BJ (cell line): ENCODE results near the gene TBC1D22B. TPM values are rescaled to one million over a fixed set of nuclear protein-coding genes. Genes with fewer than 3 reads are reported as not detected.

ENCODE experiments used
- CTCF ChIA-PET: fragments of 350-600 bp; formaldehyde crosslinking; extraction: SDS; loops from one replicate; lab custom pipeline; 2021; ENCODE audit warnings: antibody characterized with exemption, inconsistent platforms; lab: Yijun Ruan, JAX
- POLR2A ChIA-PET: fragments of 300-600 bp; sonication (Branson Sonifier 250); formaldehyde crosslinking; extraction: SDS; loops from one replicate; lab custom pipeline; 2021; ENCODE audit warnings: antibody characterized with exemption; lab: Charles Lee
- DNase-seq: peaks from one replicate; pipeline ENCODE4 v3.0.0-alpha.2; 2011; ENCODE audit warnings: low read depth
- H3K27me3 ChIP-seq: 2 replicates; pipeline ENCODE4 v1.6.0; 2011; ENCODE audit warnings: low read length; ENCODE audit not compliant: control insufficient read depth, insufficient read depth
- H3K36me3 ChIP-seq: 2 replicates; pipeline ENCODE4 v1.5.1; 2011; ENCODE audit warnings: low read length; ENCODE audit not compliant: control insufficient read depth, insufficient read depth
- H3K4me3 ChIP-seq: 2 replicates; pipeline ENCODE4 v1.5.1; 2011; ENCODE audit warnings: low read depth, mild to moderate bottlenecking, control low read depth, low read length
- polyA plus RNA-seq: library from polyadenylated mRNA; depleted of rRNA; stranded (reverse); fragments of >200 nt; gene quantifications from 2 replicates; pipeline ENCODE4 v1.2.3, GENCODE V29; 2011
- TF ChIP-seq, protein P1 (sequence below): IDR thresholded peaks from 2 replicates; pipeline ENCODE4 v1.5.1; 2011; ENCODE audit warnings: low read depth, mild to moderate bottlenecking, control low read depth, inconsistent platforms, low read length, moderate library complexity; ENCODE audit not compliant: insufficient read depth

TBC1D22B gene
- polyA plus RNA-seq, 1 experiment = 5.5 TPM

DNA sequence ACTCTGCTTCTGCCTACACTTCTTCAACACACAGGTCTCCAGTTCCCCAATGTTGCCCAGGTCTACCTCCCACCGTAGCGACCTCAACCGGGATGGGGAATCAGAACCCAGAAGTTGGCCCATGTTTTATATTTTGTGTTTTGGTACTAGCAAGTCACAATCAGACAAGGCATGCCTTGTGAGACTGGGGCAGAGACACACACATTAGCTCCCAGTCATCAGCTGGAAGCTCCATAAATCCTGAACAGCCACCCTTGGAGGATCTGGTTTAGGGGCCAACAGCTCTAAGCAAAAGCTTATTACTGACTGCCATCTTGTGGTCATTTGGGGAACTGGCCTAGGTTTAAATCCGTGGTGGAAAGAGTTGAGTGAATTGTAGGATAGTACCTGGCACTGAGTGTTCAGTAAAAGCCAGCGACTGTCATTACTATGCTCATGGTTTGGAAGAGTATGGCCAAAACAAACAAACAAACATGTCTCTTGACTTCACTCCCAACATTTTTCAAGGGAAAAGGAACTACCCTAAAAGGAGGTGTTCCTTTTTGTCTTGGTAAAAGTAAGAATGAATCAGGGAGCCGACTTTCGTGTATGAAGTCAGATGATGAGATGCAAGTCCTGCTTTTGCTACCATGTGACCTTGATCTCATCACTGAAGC, 47.1 kb upstream of the TBC1D22B start:
- Histone ChIP-seq H3K27me3 (no peaks in the 10 kb centered on the region; the same call in 1 of the 2 replicates), H3K4me3 (no peak overlapping the region), H3K36me3 (no peaks in the 10 kb centered on the region)
- CTCF ChIA-PET = interaction anchor here (0.7 to 15.6 kb wide), 33 partner anchors 10 to 451 kb away, joined by 3 to 588 read pairs (median 4); no protein-coding TSS in a partner anchor
- no peak for DNase-seq
- POLR2A ChIA-PET = interaction anchor here (0.6 to 1.1 kb wide), 2 partner anchors 181 to 192 kb away, joined by 3 read pairs; no protein-coding TSS in a partner anchor
- TF ChIP-seq, protein P1, sequence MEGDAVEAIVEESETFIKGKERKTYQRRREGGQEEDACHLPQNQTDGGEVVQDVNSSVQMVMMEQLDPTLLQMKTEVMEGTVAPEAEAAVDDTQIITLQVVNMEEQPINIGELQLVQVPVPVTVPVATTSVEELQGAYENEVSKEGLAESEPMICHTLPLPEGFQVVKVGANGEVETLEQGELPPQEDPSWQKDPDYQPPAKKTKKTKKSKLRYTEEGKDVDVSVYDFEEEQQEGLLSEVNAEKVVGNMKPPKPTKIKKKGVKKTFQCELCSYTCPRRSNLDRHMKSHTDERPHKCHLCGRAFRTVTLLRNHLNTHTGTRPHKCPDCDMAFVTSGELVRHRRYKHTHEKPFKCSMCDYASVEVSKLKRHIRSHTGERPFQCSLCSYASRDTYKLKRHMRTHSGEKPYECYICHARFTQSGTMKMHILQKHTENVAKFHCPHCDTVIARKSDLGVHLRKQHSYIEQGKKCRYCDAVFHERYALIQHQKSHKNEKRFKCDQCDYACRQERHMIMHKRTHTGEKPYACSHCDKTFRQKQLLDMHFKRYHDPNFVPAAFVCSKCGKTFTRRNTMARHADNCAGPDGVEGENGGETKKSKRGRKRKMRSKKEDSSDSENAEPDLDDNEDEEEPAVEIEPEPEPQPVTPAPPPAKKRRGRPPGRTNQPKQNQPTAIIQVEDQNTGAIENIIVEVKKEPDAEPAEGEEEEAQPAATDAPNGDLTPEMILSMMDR = peak; percentile 88

DNA sequence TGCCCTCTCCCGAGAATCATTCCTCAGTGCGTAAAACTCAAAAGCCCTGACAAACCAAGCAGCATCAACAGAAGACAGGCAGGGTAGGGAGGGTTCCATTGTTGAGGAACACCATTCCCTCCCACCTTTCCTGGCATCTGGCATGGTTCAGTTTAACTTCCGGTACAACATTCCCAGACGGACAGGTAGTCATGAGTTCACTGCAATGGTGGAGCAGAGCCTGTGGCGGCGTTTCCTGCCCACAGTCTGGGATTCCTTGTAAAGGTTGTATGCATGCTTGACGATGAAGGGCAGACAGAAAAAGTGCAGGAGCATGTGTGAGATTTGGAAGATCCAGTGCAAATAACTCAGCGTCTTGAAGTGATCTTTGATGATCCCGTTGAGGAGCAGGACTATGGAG, 45.3 kb upstream of the TBC1D22B start:
- CTCF ChIA-PET = interaction anchor here (1.4 to 15.6 kb wide), 6 partner anchors 8 to 447 kb away, joined by 4 to 588 read pairs (median 10); no protein-coding TSS in a partner anchor
- Histone ChIP-seq H3K27me3 (no peaks in the 10 kb centered on the region; the same call in 1 of the 2 replicates), H3K4me3 (no peak overlapping the region), H3K36me3 (no peaks in the 10 kb centered on the region)
- DNase-seq = no peak
- TF ChIP-seq, protein P1 = no peak
- POLR2A ChIA-PET = no interaction called here

DNA sequence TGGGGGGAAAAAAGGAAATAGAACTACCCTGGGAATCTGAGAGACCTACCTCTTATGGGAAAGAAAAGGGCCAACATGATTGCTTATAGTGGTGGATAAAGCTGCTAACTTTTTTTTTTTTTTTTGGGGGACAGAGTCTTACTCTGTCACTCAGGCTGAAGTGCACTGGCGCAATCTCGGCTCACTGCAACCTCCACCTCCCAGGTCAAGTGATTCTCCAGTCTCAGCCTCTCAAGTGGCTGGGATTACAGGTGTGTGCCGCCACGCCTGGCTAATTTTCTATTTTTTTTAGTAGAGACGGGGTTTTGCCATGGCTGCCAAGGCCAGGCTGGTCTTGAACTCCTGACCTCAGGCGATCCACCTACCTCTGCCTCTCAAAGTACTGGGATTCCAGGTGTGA, 39.5 kb upstream of the TBC1D22B start:
- H3K36me3 ChIP-seq = no peaks in the 10 kb centered on the region
- CTCF ChIA-PET = interaction anchor here (15.6 kb wide), 1 partner anchor 192 kb away, joined by 588 read pairs; no protein-coding TSS in a partner anchor
- TF ChIP-seq, protein P1 = no peak

DNA sequence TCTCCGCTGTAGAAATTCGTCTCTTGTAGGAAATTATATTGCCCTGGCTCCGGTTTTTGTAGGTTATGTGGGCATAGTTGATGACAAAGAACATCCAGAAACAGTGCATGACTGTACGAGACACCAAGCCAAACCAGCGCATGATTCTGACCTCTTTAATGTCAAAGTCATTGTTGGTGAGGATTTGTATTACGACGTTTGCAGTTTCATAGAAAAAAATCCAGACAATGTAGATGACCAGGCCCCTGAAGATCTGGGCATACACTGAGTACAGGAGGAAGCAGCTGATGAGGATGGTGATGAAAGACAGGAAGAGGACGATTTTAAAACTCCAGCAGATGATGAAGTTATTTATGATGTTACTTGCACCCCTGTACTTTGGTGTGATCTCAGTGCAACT, 39.1 kb upstream of the TBC1D22B start:
- ChIA-PET CTCF (interaction anchor here (1.0 to 15.6 kb wide), 2 partner anchors 193 to 242 kb away, joined by 3 to 588 read pairs; no protein-coding TSS in a partner anchor), POLR2A (no interaction called here)
- DNase-seq = no peak
- H3K36me3 ChIP-seq = no peaks in the 10 kb centered on the region
- H3K27me3 ChIP-seq = no peaks in the 10 kb centered on the region
- TF ChIP-seq, protein P1 = no peak
- no peak overlapping the region for H3K4me3 ChIP-seq

More for the DNA sequence above, 39.5 kb upstream of the TBC1D22B start:
- no peak overlapping the region for H3K4me3 ChIP-seq
- no peaks in the 10 kb centered on the region for H3K27me3 ChIP-seq
- no peak for DNase-seq
- POLR2A ChIA-PET = no interaction called here

DNA sequence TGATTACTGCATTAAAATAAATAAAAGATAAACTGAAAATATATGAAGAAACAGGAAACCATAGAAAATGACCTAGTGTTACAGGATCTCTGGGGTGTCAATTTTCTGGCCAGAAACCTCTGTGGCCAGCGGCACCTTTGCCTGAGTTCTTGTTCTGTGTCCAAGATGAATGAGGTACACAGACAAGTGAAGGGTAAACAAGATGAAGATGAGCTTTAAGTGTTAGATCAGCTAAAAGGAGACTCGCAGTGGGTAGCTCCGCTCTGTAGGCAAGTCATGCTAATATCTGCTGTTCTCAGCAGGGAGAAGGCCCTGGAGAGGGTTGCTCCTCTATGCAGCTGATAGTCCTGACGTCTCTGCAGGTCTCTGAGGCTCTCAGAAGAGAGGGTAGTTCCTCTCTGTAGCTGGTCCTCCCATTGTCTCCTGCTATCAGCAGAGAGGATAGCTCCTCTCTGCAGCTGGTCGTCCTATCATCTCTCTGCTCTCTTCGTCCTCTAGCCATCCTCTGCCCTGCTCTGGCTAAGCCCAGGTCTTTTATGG, 35.9 kb upstream of the TBC1D22B start:
- POLR2A ChIA-PET = no interaction called here
- peak overlapping the region; percentile 55 for H3K4me3 ChIP-seq

More for the DNA sequence above, 35.9 kb upstream of the TBC1D22B start:
- CTCF ChIA-PET = interaction anchor here (0.9 to 2.4 kb wide), 6 partner anchors 11 to 463 kb away, joined by 3 to 13 read pairs (median 4); no protein-coding TSS in a partner anchor
- Histone ChIP-seq H3K36me3 (no peaks in the 10 kb centered on the region), H3K27me3 (no peaks in the 10 kb centered on the region)
- no peak for DNase-seq
- TF ChIP-seq, protein P1 = no peak
